HCT116 (cell line): ENCODE data around the gene ADCK1. TPM values are rescaled to one million over a fixed set of nuclear protein-coding genes. Genes with fewer than 3 reads are reported as not detected.

Source experiments
- ATAC-seq: fragments of 200-7000 bp; cut with Tn5 transposase; 2 replicates; pipeline ENCODE4 v1.9.1; 2020; ENCODE audit warnings: mild to moderate bottlenecking, moderate library complexity
- BruUV-seq: library from RNA; stranded (reverse); fragments of 400-500 nt; replicated peaks from 2 replicates; lab custom pipeline; 2021; lab: Mats Ljungman, UMichigan
- CTCF ChIA-PET: fragments of 300-600 bp; sonication (Branson Sonifier 250); formaldehyde crosslinking; loops from one replicate; lab custom pipeline; 2021; ENCODE audit warnings: antibody characterized with exemption; lab: Charles Lee
- POLR2A ChIA-PET: fragments of 300-600, 350-600 bp; sonication (Branson Sonifier 250); formaldehyde crosslinking; loops from one replicate; lab custom pipeline; 2021; ENCODE audit warnings: antibody characterized with exemption; lab: Charles Lee
- RAD21 ChIA-PET, 2 experiments: fragments of 300-600 bp; sonication (Branson Sonifier 250); formaldehyde crosslinking; loops; one replicate each; lab custom pipeline; 2023; ENCODE audit warnings: low total read pairs in 2 of 2; ENCODE audit not compliant: uncharacterized antibody in 2 of 2, unreplicated experiment in 2 of 2, low non-redundant PET in 1 of 2; lab: Charles Lee
- DNase-seq: peaks from one replicate; pipeline ENCODE4 v3.0.0-alpha.2; 2010; ENCODE audit warnings: low read depth, low spot score
- H2AFZ ChIP-seq: fragments of 200-600 bp; shearing (Covaris generic), sonication (generic); 2 replicates; pipeline ENCODE4 v1.6.1; 2017; ENCODE audit warnings: low read depth, mixed run types, mixed read lengths, antibody characterized with exemption, low read length; ENCODE audit not compliant: poor library complexity, severe bottlenecking
- H3K27ac ChIP-seq: 2 replicates; pipeline ENCODE4 v1.5.1; 2012; ENCODE audit warnings: low read depth, low read length
- H3K27me3 ChIP-seq: fragments of 200-600 bp; sonication (generic); 2 replicates; pipeline ENCODE4 v1.6.1; 2016; ENCODE audit warnings: mixed run types, low read length, mixed read lengths; ENCODE audit not compliant: insufficient read depth
- H3K36me3 ChIP-seq, 2 experiments: fragments of 200-500 bp in 1 of 2; fragments of 200-600 bp in 1 of 2; sonication (Bioruptor generic) in 1 of 2; sonication (generic) in 1 of 2; 2 replicates each; pipeline versions ENCODE4 v1.5.1 to v1.6.1; 2014 to 2016; ENCODE audit warnings: low read length in 2 of 2, inconsistent platforms in 1 of 2, mixed read lengths in 1 of 2, mixed run types in 1 of 2; ENCODE audit not compliant: insufficient read depth in 2 of 2, control insufficient read depth in 1 of 2
- H3K4me1 ChIP-seq, 2 experiments: fragments of 200-600 bp in 1 of 2; sonication (generic) in 1 of 2; 2 replicates each; pipeline versions ENCODE4 v1.5.1 to v1.6.1; 2012 to 2017; ENCODE audit warnings: low read length in 2 of 2, inconsistent platforms in 1 of 2, mild to moderate bottlenecking in 1 of 2, mixed read lengths in 1 of 2, mixed run types in 1 of 2, moderate library complexity in 1 of 2; ENCODE audit not compliant: insufficient read depth in 2 of 2, control insufficient read depth in 1 of 2
- H3K4me2 ChIP-seq: fragments of 200-600 bp; sonication (generic); 2 replicates; pipeline ENCODE4 v1.6.1; 2017; ENCODE audit warnings: mixed run types, low read length, mixed read lengths
- H3K4me3 ChIP-seq, 2 experiments: fragments of 200-600 bp in 1 of 2; sonication (generic) in 1 of 2; replicated peaks in 1 of 2; 2 replicates each; pipeline ENCODE4 v1.5.1; 2011 to 2016; ENCODE audit warnings: low read length in 2 of 2, control low read depth in 1 of 2, low read depth in 1 of 2, mild to moderate bottlenecking in 1 of 2, mixed read lengths in 1 of 2, mixed run types in 1 of 2
- H3K79me2 ChIP-seq: fragments of 200-600 bp; sonication (generic); 2 replicates; pipeline ENCODE4 v1.6.1; 2017; ENCODE audit warnings: mild to moderate bottlenecking, mixed run types, low read length, moderate library complexity, mixed read lengths; ENCODE audit not compliant: insufficient read depth
- H3K9ac ChIP-seq: fragments of 200-600 bp; sonication (generic); 2 replicates; pipeline ENCODE4 v1.6.1; 2016; ENCODE audit warnings: low read length, mixed read lengths
- H3K9me2 ChIP-seq: fragments of 200-600 bp; sonication (generic), shearing (Covaris generic); 2 replicates; pipeline ENCODE4 v1.6.1; 2017; ENCODE audit warnings: mixed run types, mild to moderate bottlenecking, moderate library complexity; ENCODE audit not compliant: insufficient read depth
- H3K9me3 ChIP-seq, 2 experiments: fragments of 200-500 bp in 1 of 2; fragments of 200-600 bp in 1 of 2; sonication (Bioruptor generic) in 1 of 2; sonication (generic) in 1 of 2; 2 replicates each; pipeline ENCODE4 v1.6.1; 2014 to 2017; ENCODE audit warnings: low read length in 2 of 2, mixed read lengths in 2 of 2, inconsistent platforms in 1 of 2, low read depth in 1 of 2, mild to moderate bottlenecking in 1 of 2, mixed run types in 1 of 2, moderate library complexity in 1 of 2; ENCODE audit not compliant: control insufficient read depth in 1 of 2, insufficient read depth in 1 of 2
- H4K20me1 ChIP-seq: fragments of 200-600 bp; sonication (generic), shearing (Covaris generic); 2 replicates; pipeline ENCODE4 v1.6.1; 2017; ENCODE audit warnings: mixed run types, mild to moderate bottlenecking, moderate library complexity; ENCODE audit not compliant: insufficient read depth
- CBX3 ChIP-seq: IDR thresholded peaks from 2 replicates; pipeline ENCODE4 v1.6.1; 2012; ENCODE audit warnings: low read depth
- EZH2phosphoT487 ChIP-seq: fragments of 200-600 bp; IDR thresholded peaks from 2 replicates; pipeline ENCODE4 v1.6.1; 2018; ENCODE audit warnings: antibody characterized with exemption, borderline replicate concordance
- FOSL1 ChIP-seq: IDR thresholded peaks from 2 replicates; pipeline ENCODE4 v1.6.1; 2012; ENCODE audit warnings: low read depth
- JUND ChIP-seq: IDR thresholded peaks from 2 replicates; pipeline ENCODE4 v1.6.1; 2012
- POLR2A ChIP-seq: IDR thresholded peaks from 2 replicates; pipeline ENCODE4 v1.7.0; 2011; ENCODE audit warnings: borderline replicate concordance; ENCODE audit not compliant: insufficient read depth, insufficient read length; ENCODE audit errors: extremely low read depth
- SIN3A ChIP-seq: IDR thresholded peaks from 2 replicates; pipeline ENCODE4 v1.6.1; 2012; ENCODE audit warnings: low read depth
- intact Hi-C: fragments of 100-400 bp; cut with micrococcal nuclease; formaldehyde crosslinking; loops from 2 replicates; pipeline ENCODE4 v1.10.0; 2022
- total RNA-seq: library from RNA; stranded (reverse); gene quantifications from one replicate; pipeline ENCODE4 v1.2.1, GENCODE V29; 2021; ENCODE audit not compliant: unreplicated experiment
- TF ChIP-seq, protein P1 (sequence below): IDR thresholded peaks from 2 replicates; pipeline ENCODE4 v1.6.1; 2011; ENCODE audit warnings: mild to moderate bottlenecking, low read length, moderate library complexity; ENCODE audit not compliant: insufficient replicate concordance; ENCODE audit errors: extremely low read depth

The ADCK1 gene
- total RNA-seq, 1 experiment from 2014 or later: 6.0 TPM

DNA sequence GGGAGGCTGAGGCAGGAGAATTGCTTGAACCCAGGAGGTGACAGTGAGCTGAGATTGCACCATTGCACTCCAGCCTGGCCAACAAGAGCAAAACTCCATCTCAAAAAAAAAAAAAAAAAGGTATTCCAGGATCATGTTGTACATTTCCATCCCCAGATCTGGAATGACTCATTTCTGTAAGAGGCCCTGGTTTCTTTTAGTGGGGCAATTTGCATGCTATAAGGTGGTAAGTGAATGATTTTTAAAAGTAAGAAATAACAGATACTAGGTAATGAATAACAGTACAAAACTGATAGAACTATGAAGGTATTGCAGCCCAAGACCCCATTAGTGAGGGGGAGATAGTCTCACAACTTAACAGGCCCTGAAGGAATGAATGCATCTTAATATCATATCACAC is 17.7 kb upstream of the ADCK1 start:
- RAD21 ChIA-PET: no interaction called here
- BruUV-seq: no TSS peak
- no peak overlapping the region for H3K9ac ChIP-seq
- H3K27me3 ChIP-seq: no peaks in the 10 kb centered on the region
- CTCF ChIA-PET: interaction anchor here (0.6 kb wide), 1 partner anchor 21 kb away, joined by 3 read pairs; the partner anchor contains the start of gene SNW1
- H3K9me2 ChIP-seq: no peaks in the 10 kb centered on the region
- H3K79me2 ChIP-seq: no peaks in the 10 kb centered on the region
- no peak for ATAC-seq
- H4K20me1 ChIP-seq: no peaks in the 10 kb centered on the region
- H3K27ac ChIP-seq: no peak overlapping the region
- no peaks in the 10 kb centered on the region for H3K36me3 ChIP-seq
- DNase-seq: no peak
- no peak overlapping the region for H3K4me3 ChIP-seq
- POLR2A ChIA-PET: no interaction called here
- H3K4me2 ChIP-seq: peak overlapping the region; percentile 12; the same call in 1 of the 2 replicates
- TF ChIP-seq SIN3A (no peak), POLR2A (no peak), JUND (no peak), EZH2phosphoT487 (no peak), CBX3 (no peak)
- TF ChIP-seq, protein P1, sequence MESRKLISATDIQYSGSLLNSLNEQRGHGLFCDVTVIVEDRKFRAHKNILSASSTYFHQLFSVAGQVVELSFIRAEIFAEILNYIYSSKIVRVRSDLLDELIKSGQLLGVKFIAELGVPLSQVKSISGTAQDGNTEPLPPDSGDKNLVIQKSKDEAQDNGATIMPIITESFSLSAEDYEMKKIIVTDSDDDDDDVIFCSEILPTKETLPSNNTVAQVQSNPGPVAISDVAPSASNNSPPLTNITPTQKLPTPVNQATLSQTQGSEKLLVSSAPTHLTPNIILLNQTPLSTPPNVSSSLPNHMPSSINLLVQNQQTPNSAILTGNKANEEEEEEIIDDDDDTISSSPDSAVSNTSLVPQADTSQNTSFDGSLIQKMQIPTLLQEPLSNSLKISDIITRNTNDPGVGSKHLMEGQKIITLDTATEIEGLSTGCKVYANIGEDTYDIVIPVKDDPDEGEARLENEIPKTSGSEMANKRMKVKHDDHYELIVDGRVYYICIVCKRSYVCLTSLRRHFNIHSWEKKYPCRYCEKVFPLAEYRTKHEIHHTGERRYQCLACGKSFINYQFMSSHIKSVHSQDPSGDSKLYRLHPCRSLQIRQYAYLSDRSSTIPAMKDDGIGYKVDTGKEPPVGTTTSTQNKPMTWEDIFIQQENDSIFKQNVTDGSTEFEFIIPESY: no peak
- peaks cover 4 to 8% of the 10 kb centered on the region in 2 experiments; a peak in 3 of 4 replicates for H3K4me1 ChIP-seq
- intact Hi-C loops: no loop called here
- no peaks in the 10 kb centered on the region for H3K9me3 ChIP-seq
- H2AFZ ChIP-seq: no peak overlapping the region

DNA sequence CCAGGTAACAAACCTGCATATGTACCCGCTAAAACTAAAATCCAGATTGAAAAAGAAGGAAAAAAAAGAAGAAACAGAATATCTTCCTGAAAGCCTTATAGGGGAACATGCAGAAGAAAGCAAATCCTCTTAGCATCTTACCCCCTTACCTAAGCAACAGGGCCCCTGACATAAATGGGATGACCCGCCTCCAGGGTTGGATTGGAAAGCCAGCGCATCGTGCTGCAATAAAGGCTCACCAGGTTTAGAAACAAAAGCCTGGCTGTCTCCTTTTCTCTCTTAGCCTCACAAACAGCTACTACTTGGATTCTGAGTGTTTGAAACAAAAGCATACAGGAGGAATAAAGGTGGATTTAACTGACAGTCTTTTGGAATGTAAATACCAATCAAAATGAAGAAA is 13.8 kb upstream of the ADCK1 start:
- Histone ChIP-seq H3K36me3 (no peaks in the 10 kb centered on the region), H3K4me3 (no peak overlapping the region), H3K9ac (no peak overlapping the region), H3K9me3 (no peaks in the 10 kb centered on the region), H3K79me2 (no peaks in the 10 kb centered on the region), H3K4me2 (no peak overlapping the region), H4K20me1 (no peaks in the 10 kb centered on the region), H2AFZ (no peak overlapping the region), H3K27ac (no peak overlapping the region), H3K9me2 (no peaks in the 10 kb centered on the region), H3K27me3 (no peaks in the 10 kb centered on the region), H3K4me1 (peaks cover 4 to 14% of the 10 kb centered on the region in 2 experiments; a peak in 3 of 4 replicates)
- TF ChIP-seq FOSL1 (no peak), POLR2A (no peak)
- no peak for ATAC-seq
- CTCF ChIA-PET: no interaction called here
- RAD21 ChIA-PET: no interaction called here
- no TSS peak for BruUV-seq
- intact Hi-C loops: no loop called here
- POLR2A ChIA-PET: no interaction called here
- no peak for DNase-seq
